SK-N-SH treated with all-trans-retinoic acid at 6 μM for 48 hours (cell line): Measurements from ENCODE around the gene TAF10.

Experiments used
- ATAC-seq: fragments of 200-7000 bp; cut with Tn5 transposase; 3 replicates; pipeline ENCODE4 v1.9.1; 2020; ENCODE audit warnings: mild to moderate bottlenecking, moderate library complexity
- ARNTL ChIP-seq: fragments of 450-650 bp; formaldehyde crosslinking; IDR thresholded peaks from 2 replicates; pipeline ENCODE4 v1.5.0; 2020; ENCODE audit warnings: low read depth, mild to moderate bottlenecking, moderate library complexity, borderline replicate concordance
- BACH2 ChIP-seq: fragments of 250-450 bp; sonication (Bioruptor Pico); IDR thresholded peaks from 2 replicates; pipeline ENCODE4 v1.9.0; 2021; ENCODE audit warnings: mild to moderate bottlenecking, borderline replicate concordance
- CSDC2 ChIP-seq: fragments of 250-450 bp; sonication (Bioruptor Pico); IDR thresholded peaks from 2 replicates; pipeline ENCODE4 v1.5.0; 2020; ENCODE audit warnings: mild to moderate bottlenecking, moderate library complexity
- ESRRG ChIP-seq: fragments of 250-450 bp; sonication (Bioruptor Pico); IDR thresholded peaks from 2 replicates; pipeline ENCODE4 v1.6.1; 2021; ENCODE audit warnings: mild to moderate bottlenecking
- GLIS3 ChIP-seq: fragments of 250-450 bp; sonication (Bioruptor Pico); IDR thresholded peaks from 2 replicates; pipeline ENCODE4 v1.5.0; 2020; ENCODE audit warnings: mild to moderate bottlenecking, moderate library complexity
- ISL1 ChIP-seq: fragments of 250-450 bp; sonication (Bioruptor Pico); IDR thresholded peaks from 2 replicates; pipeline ENCODE4 v2.1.2; 2022; ENCODE audit warnings: mild to moderate bottlenecking, moderate library complexity
- OSR1 ChIP-seq: fragments of 250-450 bp; sonication (Bioruptor Pico); IDR thresholded peaks from 2 replicates; pipeline ENCODE4 v1.8.0; 2022; ENCODE audit warnings: moderate library complexity, mild to moderate bottlenecking, inconsistent platforms
- PPARA ChIP-seq: fragments of 250-450 bp; sonication (Bioruptor Pico); IDR thresholded peaks from 2 replicates; pipeline ENCODE4 v1.5.0; 2020; ENCODE audit warnings: mild to moderate bottlenecking, borderline replicate concordance
- RARB ChIP-seq: fragments of 250-450 bp; sonication (Bioruptor Pico); IDR thresholded peaks from 2 replicates; pipeline ENCODE4 v1.8.0; 2021; ENCODE audit warnings: mild to moderate bottlenecking, moderate library complexity
- SNAI2 ChIP-seq: fragments of 250-450 bp; sonication (Bioruptor Pico); IDR thresholded peaks from 2 replicates; pipeline ENCODE4 v1.5.0; 2020; ENCODE audit warnings: mild to moderate bottlenecking, moderate library complexity
- TCF4 ChIP-seq: fragments of 250-450 bp; sonication (Bioruptor Pico); IDR thresholded peaks from 2 replicates; pipeline ENCODE4 v1.8.0; 2021; ENCODE audit warnings: mild to moderate bottlenecking, moderate library complexity, borderline replicate concordance
- TOX ChIP-seq: fragments of 250-450 bp; sonication (Bioruptor Pico); IDR thresholded peaks from 2 replicates; pipeline ENCODE4 v1.8.0; 2021; ENCODE audit warnings: mild to moderate bottlenecking, moderate library complexity, borderline replicate concordance
- TSHZ2 ChIP-seq: fragments of 250-450 bp; sonication (Bioruptor Pico); IDR thresholded peaks from 2 replicates; pipeline ENCODE4 v1.5.0; 2020; ENCODE audit warnings: mild to moderate bottlenecking, moderate library complexity
- ZC3H10 ChIP-seq: fragments of 250-450 bp; sonication (Bioruptor Pico); IDR thresholded peaks from 2 replicates; pipeline ENCODE4 v1.5.1; 2021; ENCODE audit warnings: mild to moderate bottlenecking, moderate library complexity
- ZFP3 ChIP-seq: fragments of 250-450 bp; sonication (Bioruptor Pico); IDR thresholded peaks from 2 replicates; pipeline ENCODE4 v1.5.0; 2020; ENCODE audit warnings: mild to moderate bottlenecking, moderate library complexity
- ZFP30 ChIP-seq: fragments of 450-650 bp; formaldehyde crosslinking; IDR thresholded peaks from 2 replicates; pipeline ENCODE4 v1.5.0; 2022; ENCODE audit warnings: mild to moderate bottlenecking, moderate library complexity
- ZNF565 ChIP-seq: fragments of 450-650 bp; formaldehyde crosslinking; conservative IDR thresholded peaks from 2 replicates; pipeline ENCODE4 v1.5.0; 2020; ENCODE audit warnings: low read depth, mild to moderate bottlenecking, moderate library complexity
- ZNF70 ChIP-seq: fragments of 450-650 bp; formaldehyde crosslinking; IDR thresholded peaks from 2 replicates; pipeline ENCODE4 v1.5.0; 2020; ENCODE audit warnings: mild to moderate bottlenecking, moderate library complexity
- ZNF8 ChIP-seq: fragments of 450-650 bp; formaldehyde crosslinking; IDR thresholded peaks from 2 replicates; pipeline ENCODE4 v1.5.0; 2020; ENCODE audit warnings: mild to moderate bottlenecking, moderate library complexity
- TF ChIP-seq, protein P1 (sequence below): fragments of 250-450 bp; sonication (Bioruptor Pico); IDR thresholded peaks from 2 replicates; pipeline ENCODE4 v1.8.0; 2021; ENCODE audit warnings: low read depth, mild to moderate bottlenecking, moderate library complexity, borderline replicate concordance
- TF ChIP-seq, protein P2 (sequence below): fragments of 250-450 bp; sonication (Bioruptor Pico); IDR thresholded peaks from 2 replicates; pipeline ENCODE4 v1.8.0; 2020; ENCODE audit warnings: mild to moderate bottlenecking, moderate library complexity, borderline replicate concordance
- TF ChIP-seq, protein P3 (sequence below): fragments of 250-450 bp; sonication (Bioruptor Pico); IDR thresholded peaks from 2 replicates; pipeline ENCODE4 v1.5.1; 2021; ENCODE audit warnings: mild to moderate bottlenecking, moderate library complexity

Gene TAF10

DNA sequence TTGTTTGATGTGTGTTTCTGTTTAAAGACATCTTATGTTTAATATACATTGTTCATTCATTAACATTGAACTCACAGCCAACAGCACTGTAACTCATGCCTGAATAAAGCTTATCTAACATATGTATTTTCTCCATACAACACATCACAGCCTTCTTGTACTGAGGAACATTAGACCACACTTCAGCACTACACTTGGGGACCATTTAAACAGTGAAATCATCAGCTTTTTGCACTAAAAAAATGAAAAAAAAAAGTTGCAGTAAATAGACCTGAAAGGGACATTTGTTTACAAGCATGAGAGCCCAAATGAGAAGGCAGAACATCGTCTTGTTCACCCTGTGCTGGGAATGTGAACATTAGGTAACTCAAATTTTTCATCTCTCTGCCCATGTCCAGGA, 22.5 kb upstream of the TAF10 start:
- ATAC-seq, result no peak
- TF ChIP-seq, protein P1, sequence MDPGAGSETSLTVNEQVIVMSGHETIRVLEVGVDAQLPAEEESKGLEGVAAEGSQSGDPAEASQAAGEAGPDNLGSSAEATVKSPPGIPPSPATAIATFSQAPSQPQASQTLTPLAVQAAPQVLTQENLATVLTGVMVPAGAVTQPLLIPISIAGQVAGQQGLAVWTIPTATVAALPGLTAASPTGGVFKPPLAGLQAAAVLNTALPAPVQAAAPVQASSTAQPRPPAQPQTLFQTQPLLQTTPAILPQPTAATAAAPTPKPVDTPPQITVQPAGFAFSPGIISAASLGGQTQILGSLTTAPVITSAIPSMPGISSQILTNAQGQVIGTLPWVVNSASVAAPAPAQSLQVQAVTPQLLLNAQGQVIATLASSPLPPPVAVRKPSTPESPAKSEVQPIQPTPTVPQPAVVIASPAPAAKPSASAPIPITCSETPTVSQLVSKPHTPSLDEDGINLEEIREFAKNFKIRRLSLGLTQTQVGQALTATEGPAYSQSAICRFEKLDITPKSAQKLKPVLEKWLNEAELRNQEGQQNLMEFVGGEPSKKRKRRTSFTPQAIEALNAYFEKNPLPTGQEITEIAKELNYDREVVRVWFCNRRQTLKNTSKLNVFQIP (CRISPR knock-in tag), result no peak
- TF ChIP-seq SNAI2 (CRISPR knock-in tag) (no peak), BACH2 (CRISPR knock-in tag) (no peak), ARNTL (CRISPR knock-in tag) (no peak), OSR1 (CRISPR knock-in tag) (no peak), ZNF565 (CRISPR knock-in tag) (no peak), ZNF8 (CRISPR knock-in tag) (no peak), ZFP30 (CRISPR knock-in tag) (no peak), ZC3H10 (CRISPR knock-in tag) (no peak), ESRRG (CRISPR knock-in tag) (no peak), ZFP3 (no peak)
- TF ChIP-seq, protein P2, sequence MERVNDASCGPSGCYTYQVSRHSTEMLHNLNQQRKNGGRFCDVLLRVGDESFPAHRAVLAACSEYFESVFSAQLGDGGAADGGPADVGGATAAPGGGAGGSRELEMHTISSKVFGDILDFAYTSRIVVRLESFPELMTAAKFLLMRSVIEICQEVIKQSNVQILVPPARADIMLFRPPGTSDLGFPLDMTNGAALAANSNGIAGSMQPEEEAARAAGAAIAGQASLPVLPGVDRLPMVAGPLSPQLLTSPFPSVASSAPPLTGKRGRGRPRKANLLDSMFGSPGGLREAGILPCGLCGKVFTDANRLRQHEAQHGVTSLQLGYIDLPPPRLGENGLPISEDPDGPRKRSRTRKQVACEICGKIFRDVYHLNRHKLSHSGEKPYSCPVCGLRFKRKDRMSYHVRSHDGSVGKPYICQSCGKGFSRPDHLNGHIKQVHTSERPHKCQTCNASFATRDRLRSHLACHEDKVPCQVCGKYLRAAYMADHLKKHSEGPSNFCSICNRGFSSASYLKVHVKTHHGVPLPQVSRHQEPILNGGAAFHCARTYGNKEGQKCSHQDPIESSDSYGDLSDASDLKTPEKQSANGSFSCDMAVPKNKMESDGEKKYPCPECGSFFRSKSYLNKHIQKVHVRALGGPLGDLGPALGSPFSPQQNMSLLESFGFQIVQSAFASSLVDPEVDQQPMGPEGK (CRISPR knock-in tag), result no peak

DNA sequence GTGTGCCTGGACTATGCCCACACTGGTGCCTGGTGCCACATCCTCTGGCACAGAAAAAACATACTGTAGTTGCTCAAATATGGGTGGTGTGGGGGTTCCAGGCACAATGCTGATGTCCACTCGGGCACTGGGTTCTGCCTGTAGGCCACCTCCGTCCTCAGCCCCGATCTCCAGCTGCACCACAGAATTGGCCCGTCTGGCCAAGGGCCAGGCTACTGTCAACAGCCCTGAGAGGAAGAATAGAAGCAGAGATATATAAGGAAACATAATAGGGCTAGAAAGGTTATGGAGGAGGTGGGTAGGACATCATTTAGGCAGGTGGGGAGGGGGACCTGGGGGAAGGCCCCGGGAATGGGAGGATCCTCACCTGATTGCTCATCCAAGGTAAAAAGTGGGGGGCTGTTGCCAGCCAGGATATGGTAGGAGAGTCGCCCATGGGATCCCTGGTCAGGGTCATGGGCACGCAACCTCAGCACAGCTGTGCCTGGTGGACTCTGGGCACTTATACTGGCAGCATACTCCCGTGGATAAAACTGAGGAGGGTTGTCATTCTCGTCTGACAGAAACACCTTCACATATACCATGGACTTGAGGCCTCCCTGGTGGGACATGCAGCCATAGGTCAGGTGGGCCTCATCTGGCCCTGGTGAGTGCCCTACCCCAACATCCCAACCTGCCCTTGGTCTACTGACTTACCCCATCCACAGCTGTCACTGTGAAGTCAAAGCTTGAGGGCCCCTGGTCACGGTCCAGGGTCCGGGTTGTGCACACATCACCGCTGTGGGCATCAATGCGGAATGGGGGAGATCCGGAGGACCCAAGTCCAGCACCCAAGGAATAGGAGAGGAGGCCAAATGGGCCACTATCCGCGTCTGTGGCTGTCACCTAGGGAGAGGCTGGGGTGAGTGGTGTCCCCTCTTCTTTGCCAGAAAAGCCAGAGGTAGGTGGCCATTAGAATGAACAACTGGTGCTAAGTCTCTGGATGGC, 21.7 kb upstream of the TAF10 start:
- ATAC-seq, result no peak

GRCh38 chr11:6632116-6633073, 20.4 kb upstream of the TAF10 start:
- ATAC-seq, result no peak
- TF ChIP-seq ZFP30 (CRISPR knock-in tag) (no peak), ZFP3 (no peak), BACH2 (CRISPR knock-in tag) (no peak), CSDC2 (no peak), TOX (CRISPR knock-in tag) (no peak), ESRRG (CRISPR knock-in tag) (no peak), OSR1 (CRISPR knock-in tag) (no peak), GLIS3 (CRISPR knock-in tag) (no peak), ZNF8 (CRISPR knock-in tag) (no peak), ISL1 (CRISPR knock-in tag) (no peak), RARB (CRISPR knock-in tag) (no peak), ZNF565 (CRISPR knock-in tag) (no peak), ARNTL (CRISPR knock-in tag) (no peak), ZNF70 (CRISPR knock-in tag) (no peak), TCF4 (CRISPR knock-in tag) (no peak), ZC3H10 (CRISPR knock-in tag) (no peak)
- TF ChIP-seq, protein P1 (CRISPR knock-in tag), result no peak
- TF ChIP-seq, protein P3, sequence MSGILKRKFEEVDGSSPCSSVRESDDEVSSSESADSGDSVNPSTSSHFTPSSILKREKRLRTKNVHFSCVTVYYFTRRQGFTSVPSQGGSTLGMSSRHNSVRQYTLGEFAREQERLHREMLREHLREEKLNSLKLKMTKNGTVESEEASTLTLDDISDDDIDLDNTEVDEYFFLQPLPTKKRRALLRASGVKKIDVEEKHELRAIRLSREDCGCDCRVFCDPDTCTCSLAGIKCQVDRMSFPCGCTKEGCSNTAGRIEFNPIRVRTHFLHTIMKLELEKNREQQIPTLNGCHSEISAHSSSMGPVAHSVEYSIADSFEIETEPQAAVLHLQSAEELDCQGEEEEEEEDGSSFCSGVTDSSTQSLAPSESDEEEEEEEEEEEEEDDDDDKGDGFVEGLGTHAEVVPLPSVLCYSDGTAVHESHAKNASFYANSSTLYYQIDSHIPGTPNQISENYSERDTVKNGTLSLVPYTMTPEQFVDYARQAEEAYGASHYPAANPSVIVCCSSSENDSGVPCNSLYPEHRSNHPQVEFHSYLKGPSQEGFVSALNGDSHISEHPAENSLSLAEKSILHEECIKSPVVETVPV, result no peak

More for the DNA sequence above, 21.7 kb upstream of the TAF10 start:
- no peak for TF ChIP-seq GLIS3 (CRISPR knock-in tag)
- no peak for TF ChIP-seq CSDC2
- no peak for TF ChIP-seq PPARA (CRISPR knock-in tag)
- no peak for TF ChIP-seq TSHZ2
- TF ChIP-seq RARB (CRISPR knock-in tag), result no peak
- TF ChIP-seq, all 23 proteins: peak for 0
